HPDE6-E6E7 (cell line): ENCODE data around the gene ZCWPW1.
"Not testable (repeated sequence)": the region's sequence is repeated elsewhere in the genome, so short reads cannot be mapped to it uniquely, and the experiment has no call there.

Source experiments
- DNase-seq: peaks from one replicate; pipeline ENCODE4 v3.0.0; 2011; ENCODE audit warnings: missing footprints; ENCODE audit errors: extremely low spot score

Gene ZCWPW1

DNA sequence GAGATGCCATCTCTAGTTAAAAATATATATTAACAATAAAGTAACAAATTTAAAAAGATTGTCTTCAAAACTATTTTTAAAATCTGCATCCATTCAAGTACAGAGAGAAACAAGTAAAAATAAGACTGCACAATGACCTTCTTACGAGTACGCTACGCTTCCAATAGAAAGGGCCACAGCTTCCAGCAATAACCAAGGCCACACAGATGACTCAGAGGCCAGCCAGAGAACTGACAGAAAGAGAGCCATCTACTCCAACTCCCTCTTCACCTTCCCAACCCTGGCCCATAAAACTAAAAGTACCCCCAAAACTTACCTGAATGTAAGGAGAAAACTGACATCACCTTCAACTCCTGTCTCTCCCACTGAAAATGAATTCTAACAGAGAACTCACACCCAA lies 28.5 kb downstream of the ZCWPW1 start:
- no peak for DNase-seq

DNA sequence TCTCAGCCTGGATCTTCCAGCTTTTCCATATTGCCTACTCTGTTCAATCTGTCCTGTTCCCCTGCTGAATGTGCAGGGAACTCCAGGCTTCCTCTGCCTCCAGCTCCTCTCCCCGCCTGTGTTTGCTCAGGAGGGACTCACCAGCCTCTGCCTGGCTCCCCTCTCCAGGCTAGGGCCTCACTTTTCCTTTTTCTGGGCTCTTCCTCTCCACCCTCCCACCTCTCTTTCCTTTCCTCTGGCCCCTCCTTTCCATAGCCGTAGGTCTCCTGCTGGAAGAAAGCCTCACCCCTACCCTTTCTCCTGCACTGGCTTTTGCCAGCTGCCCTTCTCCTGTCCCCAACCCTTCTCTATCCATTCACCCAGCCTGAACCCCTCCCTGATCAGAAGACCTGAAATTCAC lies 30.3 kb downstream of the ZCWPW1 start:
- DNase-seq: no peak

DNA sequence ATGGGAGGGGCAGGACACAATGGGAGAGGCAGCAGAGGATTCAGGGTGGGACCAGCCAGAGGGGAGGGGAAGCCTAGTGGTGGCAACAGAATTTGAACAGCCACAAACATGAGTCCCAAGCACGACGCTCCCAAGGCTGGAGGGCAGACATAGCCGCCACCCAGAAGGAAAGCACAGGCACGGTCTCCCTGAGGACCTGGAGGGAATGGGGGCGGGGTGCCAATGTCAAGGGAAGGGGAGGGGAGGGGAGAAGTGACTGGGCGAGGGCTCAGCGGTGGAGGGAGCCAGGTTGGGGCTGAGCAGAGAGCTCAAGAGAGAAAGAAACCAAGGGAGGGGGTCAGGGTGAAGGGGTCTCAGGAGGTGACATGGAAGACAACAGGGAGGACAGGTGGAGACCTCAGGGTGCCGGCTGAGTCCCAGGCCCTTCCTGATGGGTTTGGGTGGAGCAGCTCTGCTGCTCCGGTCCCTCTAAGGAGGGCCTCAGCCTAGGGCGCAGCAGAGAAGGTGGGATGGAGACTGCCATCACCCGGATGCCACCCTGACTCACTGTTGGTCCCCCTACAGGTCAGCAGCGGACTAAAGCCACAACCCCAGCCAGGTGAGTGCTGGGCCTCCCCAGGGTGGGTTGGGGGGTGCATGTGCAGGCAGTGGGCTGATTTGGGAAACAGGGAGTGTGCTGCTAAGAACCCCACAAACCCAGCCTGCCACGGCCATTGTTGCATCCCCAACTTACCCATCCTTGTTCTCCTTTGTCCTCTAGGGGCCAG lies 31.0 kb downstream of the ZCWPW1 start:
- no peak for DNase-seq

DNA sequence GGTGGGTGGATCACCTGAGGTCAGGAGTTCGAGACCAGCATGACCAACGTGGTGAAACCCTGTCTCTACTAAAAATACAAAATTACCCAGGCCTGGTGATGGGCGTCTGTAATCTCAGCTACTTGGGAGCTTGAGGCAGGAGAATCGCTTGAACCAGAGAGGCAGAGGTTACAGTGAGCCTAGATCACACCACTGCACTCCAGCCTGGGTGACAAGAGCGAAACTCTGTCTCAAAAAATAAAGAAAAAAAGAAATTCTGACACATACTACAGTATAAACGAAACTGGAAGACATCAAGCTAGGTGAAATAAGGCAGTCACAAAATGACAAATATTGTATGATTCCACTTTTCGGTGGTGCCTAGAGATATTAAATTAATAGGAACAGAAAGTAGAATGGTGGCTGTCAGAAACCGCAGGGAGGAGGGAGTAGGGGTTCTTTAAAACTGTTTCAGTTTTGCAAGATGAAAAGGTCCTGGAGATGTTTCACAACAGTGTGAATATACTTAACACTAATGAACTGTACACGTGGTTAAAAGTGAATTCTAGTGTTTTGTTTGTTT lies 32.0 kb downstream of the ZCWPW1 start:
- DNase-seq: no peak

DNA sequence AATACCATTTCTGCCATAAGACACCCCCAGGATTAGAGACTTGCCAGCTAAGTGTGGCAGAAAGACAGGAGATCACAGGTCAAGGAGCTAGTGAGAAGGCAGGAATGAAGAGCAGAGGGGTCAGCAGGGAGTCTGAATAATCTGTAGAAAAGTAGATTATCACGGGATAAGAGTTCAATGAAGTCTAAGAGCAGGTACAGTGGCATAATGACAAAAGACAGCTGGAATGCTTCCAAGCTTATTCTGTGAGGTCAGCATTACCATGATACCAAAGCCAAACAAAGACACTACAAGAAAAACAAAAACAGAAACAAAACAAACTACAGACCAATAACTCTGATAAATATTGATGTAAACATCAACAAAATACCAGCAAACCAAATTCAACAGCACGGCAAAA lies 34.4 kb downstream of the ZCWPW1 start:
- no peak for DNase-seq

DNA sequence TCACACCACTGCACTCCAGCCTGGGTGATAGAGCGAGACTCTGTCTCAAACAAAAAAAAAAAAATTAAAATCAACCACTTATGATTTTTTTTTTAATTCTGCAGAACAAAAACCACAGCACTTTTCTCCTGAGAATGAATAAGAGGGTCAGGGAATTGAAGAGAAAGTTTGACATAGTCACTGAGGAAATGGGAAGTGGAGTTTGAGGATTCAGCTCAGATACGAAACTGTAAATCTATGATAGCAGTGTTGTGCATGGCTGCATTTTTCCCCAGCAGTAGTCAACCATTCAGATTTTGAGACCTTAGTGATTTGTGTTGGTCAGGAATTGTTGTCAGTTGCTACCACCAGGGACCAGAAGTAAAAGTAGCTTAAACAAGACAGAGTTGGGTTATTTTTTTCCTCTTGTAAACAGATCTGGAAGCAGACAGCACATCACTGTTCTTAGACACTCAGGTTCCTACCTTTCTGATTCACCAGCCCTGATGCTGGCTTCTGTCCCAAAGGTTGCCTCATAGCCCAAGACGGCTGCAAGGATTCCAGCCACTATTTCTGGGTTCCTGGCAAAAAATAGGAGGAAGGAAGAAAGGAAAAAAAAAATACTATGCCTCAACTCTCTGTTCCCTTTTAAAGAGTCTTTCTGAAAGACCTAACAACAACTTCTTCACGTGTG lies 35.1 kb downstream of the ZCWPW1 start:
- DNase-seq: no peak

DNA sequence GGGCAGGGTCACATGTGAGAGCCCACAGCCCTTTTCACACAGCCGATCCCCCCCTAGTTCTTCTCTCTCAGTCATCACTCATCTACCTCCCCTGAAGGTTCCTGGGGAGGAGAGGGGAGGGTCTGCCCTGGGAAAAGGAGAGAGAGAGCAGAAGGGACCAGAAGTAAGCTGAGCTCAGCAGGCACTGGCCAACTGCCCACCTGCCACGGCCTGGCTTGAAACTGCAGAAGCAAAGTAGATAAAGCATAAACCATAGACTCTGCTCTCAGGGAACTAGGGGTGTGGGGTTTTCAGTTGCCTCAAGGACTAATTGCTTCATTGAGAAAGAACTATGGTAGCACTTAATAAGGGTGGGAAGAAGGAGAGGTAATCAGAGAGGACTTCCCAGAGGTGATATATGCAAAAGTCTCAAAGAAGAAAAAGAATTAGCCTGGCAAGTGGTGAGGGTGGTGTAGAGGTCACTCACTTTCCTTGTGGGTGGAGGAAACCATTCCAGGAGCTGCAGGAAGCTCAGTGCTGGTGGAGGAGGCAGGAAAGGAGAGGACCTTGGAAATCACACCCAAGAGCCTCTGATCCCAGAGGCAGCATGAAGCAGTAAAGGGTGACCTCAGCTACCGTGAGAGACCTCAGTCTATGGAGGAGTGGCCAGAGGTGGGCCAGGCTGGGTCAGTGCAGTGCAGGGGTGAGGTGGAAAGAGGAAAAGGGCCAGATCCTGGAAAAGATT lies 38.1 kb downstream of the ZCWPW1 start:
- DNase-seq: no peak

DNA sequence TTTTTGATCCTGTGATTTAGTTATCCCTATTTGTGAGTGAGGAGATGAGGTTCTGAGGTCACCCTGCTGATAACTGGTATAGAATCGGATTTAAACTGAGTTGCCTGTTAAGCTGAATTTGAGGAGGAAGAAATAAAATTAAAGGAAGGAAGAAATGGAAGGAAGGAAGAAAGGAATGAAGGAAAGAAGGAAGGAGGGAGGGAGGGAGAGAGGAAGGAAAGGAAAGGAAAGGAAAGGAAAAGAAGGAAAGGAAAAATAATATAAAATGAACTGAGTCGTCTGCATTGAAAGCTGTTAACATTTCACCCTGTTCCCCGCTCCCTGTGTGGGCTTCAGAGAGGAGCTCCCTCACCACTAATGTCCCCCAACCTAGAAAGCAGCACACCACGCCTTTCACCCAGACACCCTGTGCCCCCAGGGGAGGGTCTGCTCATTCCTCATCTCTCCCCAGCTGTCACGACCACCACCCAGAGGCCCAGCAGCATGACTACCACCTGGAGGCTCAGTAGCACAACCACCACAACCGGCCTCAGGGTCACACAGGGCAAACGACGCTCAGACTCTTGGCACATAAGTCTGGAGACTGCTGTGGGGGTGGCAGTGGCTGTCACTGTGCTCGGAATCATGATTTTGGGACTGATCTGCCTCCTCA lies 38.9 kb downstream of the ZCWPW1 start:
- no peak for DNase-seq

DNA sequence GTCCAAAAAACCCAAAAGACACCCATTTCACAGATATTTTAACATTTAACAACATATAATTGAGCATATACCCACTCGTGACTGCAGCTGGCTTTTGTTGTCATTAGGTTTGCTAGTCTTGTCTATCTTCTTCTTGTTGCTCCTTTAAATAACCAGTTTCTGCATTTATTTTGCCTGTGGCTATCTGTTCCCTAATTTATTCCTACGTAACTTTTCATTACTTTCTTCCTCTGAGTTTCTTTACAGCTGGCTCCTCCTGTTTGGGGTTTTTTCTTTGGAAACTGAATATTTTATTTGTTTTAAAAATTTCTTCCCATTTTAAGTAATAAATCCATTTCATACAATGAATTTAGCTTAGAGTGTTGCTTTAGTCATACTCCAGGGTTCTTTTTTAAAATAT lies 40.8 kb downstream of the ZCWPW1 start:
- no peak for DNase-seq

DNA sequence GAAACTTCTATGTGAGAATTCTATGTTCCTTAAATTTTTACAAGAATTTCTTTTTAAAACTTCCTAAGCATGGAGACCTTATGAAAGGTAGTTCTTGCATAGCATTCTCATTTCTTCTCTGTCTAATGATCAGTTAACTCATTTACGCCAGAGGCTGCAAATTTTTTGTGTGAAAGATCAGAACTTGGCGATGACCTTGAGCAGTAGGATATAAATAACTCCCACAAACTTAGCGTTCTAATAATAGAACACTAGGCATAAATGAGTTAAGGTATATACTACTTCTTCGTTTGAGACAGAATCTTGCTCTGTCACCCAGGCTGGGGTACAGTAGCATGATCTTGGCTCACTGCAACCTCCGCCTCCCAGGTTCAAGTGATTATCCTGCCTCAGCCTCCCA lies 41.6 kb downstream of the ZCWPW1 start:
- no peak for DNase-seq

DNA sequence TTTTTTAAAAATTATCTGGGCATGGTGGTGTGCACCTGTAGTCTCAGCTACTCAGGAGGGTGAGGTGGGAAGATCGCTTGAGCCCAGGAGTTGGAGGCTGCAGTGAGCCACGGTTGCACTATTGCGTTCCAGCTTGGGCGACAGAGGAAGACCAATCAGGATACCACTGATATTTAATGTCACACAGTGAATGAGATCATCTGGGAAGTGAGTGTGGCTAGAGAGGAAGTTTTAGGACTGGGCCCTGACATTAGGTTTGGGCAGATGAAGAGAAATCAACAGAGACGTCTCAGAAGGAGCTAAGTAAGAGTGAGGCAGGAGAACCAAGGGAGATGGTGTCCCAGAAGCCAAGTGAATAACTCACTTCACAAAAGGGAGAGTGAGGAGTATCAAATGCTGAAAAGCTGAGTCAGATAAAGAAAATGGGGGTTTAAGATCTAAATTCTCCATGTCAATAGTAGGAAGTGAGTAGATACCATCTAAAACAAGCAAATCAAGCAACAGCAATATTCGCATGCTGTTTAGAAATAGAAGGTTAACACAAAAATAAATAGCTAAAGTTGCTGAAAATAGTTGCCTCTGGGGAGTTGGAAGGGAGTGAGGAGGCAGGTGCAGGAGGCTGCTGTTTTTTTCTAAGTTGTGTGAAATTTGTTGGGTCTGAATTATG lies 43.7 kb downstream of the ZCWPW1 start:
- no peak for DNase-seq

DNA sequence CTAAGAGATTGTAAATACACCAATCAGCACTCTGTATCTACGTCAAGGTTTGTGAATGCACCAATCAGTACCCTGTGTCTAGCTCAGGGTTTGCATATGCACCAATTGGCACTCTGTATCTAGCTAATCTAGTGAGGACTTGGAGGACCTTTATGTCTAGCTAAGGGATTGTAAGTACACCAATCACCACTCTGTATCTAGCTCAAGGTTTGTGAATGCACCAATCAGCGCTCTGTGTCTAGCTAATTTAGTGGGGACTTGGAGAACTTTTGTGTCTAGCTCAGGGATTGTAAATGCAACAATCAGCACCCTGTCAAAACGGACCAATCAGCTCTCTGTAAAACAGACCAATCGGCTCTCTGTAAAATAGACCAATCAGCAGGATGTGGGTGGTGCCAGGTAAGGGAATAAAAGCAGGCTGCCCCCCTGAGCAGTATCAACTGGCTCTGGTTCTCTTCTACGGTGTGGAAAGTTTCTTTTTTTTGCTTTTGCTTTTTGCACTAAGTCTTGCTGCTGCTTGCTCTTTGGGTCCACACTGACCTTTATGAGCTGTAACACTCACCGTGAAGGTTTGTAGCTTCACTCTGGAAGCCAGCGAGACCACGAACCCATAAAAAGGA lies 46.2 kb downstream of the ZCWPW1 start:
- not testable (repeated sequence) for DNase-seq

DNA sequence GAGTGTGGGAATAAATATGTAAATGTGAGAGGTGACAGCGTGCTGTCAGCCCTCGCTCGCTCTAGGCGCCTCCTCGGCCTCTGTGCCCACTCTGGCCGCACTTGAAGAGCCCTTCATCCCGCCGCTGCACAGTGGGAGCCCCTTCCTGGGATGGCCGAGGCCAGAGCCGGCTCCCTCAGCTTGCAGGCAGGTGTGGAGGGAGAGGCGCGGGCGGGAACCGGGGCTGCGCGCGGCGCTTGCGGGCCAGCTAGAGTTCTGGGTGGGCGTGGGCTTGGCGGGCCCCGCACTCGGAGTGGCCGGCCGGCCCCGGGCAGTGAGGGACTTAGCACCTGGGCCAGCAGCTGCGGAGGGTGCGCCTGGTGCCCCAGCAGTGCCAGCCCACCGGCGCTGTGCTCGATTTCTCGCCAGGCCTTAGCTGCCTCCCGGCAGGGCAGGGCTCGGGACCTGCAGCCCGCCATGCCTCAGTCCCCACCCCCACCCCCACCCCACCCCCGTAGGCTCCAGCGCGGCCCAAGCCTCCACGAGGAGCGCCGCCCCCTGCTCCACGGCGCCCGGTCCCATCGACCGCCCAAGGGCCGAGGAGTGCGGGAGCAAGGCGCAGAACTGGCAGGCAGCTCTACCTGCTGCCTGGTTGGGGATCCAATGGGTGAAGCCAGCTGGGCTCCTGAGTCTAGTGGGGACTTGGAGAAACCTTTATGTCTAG lies 46.8 kb downstream of the ZCWPW1 start:
- DNase-seq: not testable (repeated sequence)

DNA sequence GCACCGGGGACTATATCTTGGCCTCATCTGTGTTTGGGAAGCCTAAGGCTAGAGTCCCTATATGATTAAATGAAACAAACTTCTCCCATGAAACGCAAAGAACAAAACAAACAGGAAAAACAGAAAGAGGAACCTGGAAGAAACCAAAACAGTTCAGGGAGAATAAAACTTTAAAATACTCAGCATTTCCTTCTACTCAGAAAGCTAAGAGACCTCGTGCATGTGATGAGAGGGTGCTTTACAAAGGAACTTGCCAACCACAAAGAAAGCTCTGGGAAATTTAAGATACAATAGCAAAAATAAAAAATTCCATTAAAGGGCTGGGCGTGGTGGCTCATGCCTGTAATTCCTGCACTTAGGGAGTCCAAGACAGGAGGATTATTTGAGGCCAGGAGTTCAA lies 48.3 kb downstream of the ZCWPW1 start:
- DNase-seq: no peak

DNA sequence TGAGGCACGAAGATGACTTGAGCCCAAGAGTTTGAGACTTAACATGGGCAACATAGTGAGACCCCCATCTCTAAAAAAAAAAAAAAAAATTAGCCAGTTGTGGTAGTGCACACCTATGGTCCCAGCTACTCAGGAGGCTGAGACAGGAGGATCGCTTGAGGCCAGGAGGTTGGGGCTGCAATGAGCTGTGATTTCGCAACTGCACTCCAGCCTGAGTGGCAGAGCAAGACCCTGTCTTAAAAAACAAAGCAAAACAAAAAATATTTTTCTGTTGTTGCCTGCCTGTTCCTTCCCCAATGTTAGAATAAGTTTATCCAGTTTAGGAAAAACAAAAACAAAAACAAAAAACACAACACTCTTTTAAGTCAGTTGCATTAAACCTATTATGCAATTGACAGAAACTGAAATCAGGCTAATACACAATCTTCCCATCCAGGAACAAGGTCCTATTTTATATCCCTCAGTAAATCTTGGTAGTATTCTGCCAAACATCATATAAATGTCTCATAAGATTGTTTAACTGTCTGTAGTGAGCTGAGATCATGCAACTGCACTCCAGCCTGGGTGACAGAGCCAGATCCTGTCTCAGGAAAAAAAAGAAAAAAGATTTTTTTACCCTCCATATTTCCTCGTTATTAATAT lies 50.3 kb downstream of the ZCWPW1 start:
- DNase-seq: no peak

DNA sequence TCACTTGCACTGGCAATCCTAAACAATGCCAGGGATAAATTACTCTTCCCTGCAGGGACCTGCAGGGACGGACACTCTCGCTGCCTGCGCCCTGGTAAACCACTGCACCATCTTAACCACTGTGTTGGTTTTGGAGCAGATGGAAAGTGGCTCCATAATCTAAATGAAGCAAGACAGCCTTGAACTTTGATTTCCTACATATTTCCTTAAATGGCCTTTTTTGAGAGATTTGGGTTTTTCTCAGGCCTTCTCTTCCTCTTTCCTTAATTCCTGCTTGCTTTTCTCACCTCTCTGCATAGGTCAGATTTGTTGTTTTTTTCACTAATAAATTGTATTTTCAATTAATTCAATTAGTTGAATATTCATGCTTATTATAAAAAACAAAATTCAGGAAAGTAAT lies 52.4 kb downstream of the ZCWPW1 start:
- DNase-seq: no peak

DNA sequence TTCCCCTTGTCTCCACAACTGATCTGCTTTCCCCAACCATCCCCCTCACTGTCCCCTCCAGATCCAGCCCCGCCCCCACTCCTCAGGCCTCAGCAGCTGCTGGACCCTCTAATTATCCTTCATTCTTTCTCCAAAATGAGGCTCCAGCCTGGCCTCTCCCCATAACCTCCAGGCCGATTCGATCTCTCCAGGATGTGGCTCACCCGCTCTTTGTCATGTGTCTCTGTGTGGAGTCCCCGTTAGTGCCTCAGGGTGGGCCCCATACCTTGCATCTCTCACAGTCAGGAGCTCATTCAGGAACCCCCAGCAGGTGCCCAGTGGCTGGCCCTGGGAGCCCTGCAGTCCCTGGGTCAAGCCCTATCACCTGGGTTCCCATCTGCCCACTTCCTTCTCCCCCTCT lies 53.9 kb downstream of the ZCWPW1 start:
- DNase-seq: no peak

DNA sequence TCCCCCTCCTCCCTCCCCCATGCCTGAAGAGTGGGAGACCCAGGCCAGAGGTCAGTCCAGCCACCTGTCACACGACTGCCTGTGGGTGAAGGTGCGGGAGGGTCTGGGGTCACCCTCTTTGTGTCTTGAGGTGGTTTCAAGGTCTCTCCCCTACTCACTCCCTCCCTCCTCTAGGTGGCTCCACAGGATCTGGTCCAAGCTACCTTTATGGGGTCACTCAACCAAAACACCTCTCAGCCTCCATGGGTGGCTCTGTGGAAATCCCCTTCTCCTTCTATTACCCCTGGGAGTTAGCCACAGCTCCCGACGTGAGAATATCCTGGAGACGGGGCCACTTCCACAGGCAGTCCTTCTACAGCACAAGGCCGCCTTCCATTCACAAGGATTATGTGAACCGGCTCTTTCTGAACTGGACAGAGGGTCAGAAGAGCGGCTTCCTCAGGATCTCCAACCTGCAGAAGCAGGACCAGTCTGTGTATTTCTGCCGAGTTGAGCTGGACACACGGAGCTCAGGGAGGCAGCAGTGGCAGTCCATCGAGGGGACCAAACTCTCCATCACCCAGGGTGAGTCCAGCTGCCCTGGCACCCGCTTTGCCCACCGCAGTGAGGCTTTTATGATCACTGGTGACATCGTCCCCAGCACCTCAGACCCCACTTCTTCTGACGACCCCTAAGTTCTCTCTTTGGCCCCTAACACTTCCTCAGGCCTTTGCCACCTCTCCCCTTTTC lies 54.5 kb downstream of the ZCWPW1 start:
- DNase-seq: not testable (repeated sequence)

DNA sequence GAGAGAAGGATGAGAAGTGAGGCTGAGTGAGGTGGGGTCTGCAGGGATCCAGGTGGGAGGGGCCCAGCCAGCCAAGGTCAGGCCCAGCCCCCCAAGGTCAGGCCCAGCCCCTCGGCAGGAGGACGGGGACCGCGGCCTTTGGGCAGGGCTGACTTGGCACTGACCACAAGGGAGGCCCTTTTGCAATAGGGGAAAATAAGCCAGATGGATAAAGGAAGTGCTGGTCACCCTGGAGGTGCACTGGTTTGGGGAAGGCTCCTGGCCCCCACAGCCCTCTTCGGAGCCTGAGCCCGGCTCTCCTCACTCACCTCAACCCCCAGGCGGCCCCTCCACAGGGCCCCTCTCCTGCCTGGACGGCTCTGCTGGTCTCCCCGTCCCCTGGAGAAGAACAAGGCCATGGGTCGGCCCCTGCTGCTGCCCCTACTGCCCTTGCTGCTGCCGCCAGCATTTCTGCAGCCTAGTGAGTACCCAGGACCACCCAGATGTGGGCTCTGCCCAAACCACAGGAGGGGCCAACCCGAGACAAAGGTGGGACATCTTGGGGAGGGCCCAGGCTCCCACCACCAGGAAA lies 55.2 kb downstream of the ZCWPW1 start, which contains the start of gene PILRA:
Gene PILRA, plus strand, starts transcription at position 227 of the 571 bp plus-strand sequence. Its CDS starts 170 bp downstream, at position 397.
- no peak for DNase-seq
